Measurements from ENCODE around the gene TAF1B.

- TF ChIP-seq CTCF (IDR thresholded peaks at IDR 0.05) (no peak), POLR2A (IDR thresholded peaks at IDR 0.05) (no peak)
These were observed 69.2 kb downstream of the TAF1B start for GRCh38 chr2:9912468-9912867.

All from esophagus squamous epithelium (tissue), 4 donors.